ENCODE data around the gene ZFAND3.

GRCh38 chr6:37993596-37993995, 174.1 kb downstream of the ZFAND3 start:
- TF ChIP-seq EZH2 (IDR thresholded peaks at IDR 0.05; ENCODE audit: borderline replicate concordance) (no peak), CTCF (IDR thresholded peaks at IDR 0.05; ENCODE audit: poor library complexity) (no peak)

Measured in hepatocyte (in vitro differentiated cells).